A549 (cell line): ENCODE data around the gene SAAL1. TPM values are rescaled to one million over a fixed set of nuclear protein-coding genes. Genes with fewer than 3 reads are reported as not detected.
A peak's percentile ranks its signal among the peaks of the same experiment; 100 is the strongest.

ENCODE experiments used
- ATAC-seq, 2 experiments: fragments of 200-7000 bp in 1 of 2; fragments of >200 bp in 1 of 2; cut with Nextera tagmentation in 1 of 2; cut with Tn5 transposase in 1 of 2; 3 replicates each; pipeline versions ENCODE4 v1.8.0 to v1.9.1; 2018 to 2020; ENCODE audit warnings: mild to moderate bottlenecking in 1 of 2, moderate library complexity in 1 of 2
- CTCF ChIA-PET: fragments of 300-600 bp; sonication (Branson Sonifier 250); formaldehyde crosslinking; extraction: SDS; loops from one replicate; lab custom pipeline; 2021; ENCODE audit warnings: antibody characterized with exemption, inconsistent platforms; lab: Yijun Ruan, JAX
- POLR2A ChIA-PET: fragments of 350-600 bp; formaldehyde crosslinking; extraction: SDS; loops from one replicate; lab custom pipeline; 2021; ENCODE audit warnings: antibody characterized with exemption, inconsistent platforms; lab: Yijun Ruan, JAX
- DNase-seq, 2 experiments: peaks; one replicate each; pipeline versions ENCODE4 v3.0.0 to v3.0.0-alpha.2; 2011 to 2016; ENCODE audit warnings: low read depth in 1 of 2, low spot score in 1 of 2
- FAIRE-seq: peaks from 2 replicates; lab custom pipeline; 2011; peaks lifted over from hg19 to GRCh38; lab: Jason Lieb, UNC
- H3K27ac ChIP-seq, 2 experiments: fragments of >200 bp; sonication (Bioruptor Twin); formaldehyde crosslinking; 3 replicates each; pipeline ENCODE4 v1.5.1; 2016 to 2017
- H3K4me1 ChIP-seq: fragments of >200 bp; sonication (Bioruptor Twin); formaldehyde crosslinking; 3 replicates; pipeline ENCODE4 v1.6.1; 2016
- H3K4me2 ChIP-seq: fragments of >200 bp; sonication (Bioruptor Twin); formaldehyde crosslinking; 3 replicates; pipeline ENCODE4 v1.6.1; 2016
- H3K4me3 ChIP-seq: fragments of >200 bp; sonication (Bioruptor Twin); formaldehyde crosslinking; 3 replicates; pipeline ENCODE4 v1.5.1; 2016
- H3K9me3 ChIP-seq: fragments of >200 bp; sonication (Bioruptor Twin); formaldehyde crosslinking; 3 replicates; pipeline ENCODE4 v1.6.1; 2016
- BCL3 ChIP-seq: fragments of >200 bp; sonication (Bioruptor Twin); formaldehyde crosslinking; IDR thresholded peaks from 3 replicates; pipeline ENCODE4 v1.6.1; 2016
- CHD2 ChIP-seq: fragments of 150-350 bp; IDR thresholded peaks from 2 replicates; pipeline ENCODE4 v1.6.1; 2014; ENCODE audit warnings: low read length; ENCODE audit not compliant: partially characterized antibody
- CTCF ChIP-seq: fragments of >200 bp; sonication (Bioruptor Twin); formaldehyde crosslinking; IDR thresholded peaks from 3 replicates; pipeline ENCODE4 v1.5.1; 2016
- E2F6 ChIP-seq: IDR thresholded peaks from 2 replicates; pipeline ENCODE4 v1.6.1; 2012; ENCODE audit warnings: low read depth, borderline replicate concordance
- EHMT2 ChIP-seq: fragments of 200-600 bp; sonication (generic); IDR thresholded peaks from 2 replicates; pipeline ENCODE4 v1.6.1; 2016; ENCODE audit warnings: antibody characterized with exemption, low read depth, mild to moderate bottlenecking, moderate library complexity
- FOSB ChIP-seq: fragments of 250-450 bp; sonication (Bioruptor Pico); IDR thresholded peaks from 2 replicates; pipeline ENCODE4 v1.5.0; 2020; ENCODE audit warnings: mild to moderate bottlenecking, moderate library complexity
- FOSL2 ChIP-seq, 2 experiments: fragments of 450-650 bp in 1 of 2; fragments of >200 bp in 1 of 2; sonication (Bioruptor Twin) in 1 of 2; formaldehyde crosslinking; IDR thresholded peaks; 2 replicates each; pipeline versions ENCODE4 v1.5.0 to v1.6.1; 2016 to 2020; ENCODE audit warnings: mild to moderate bottlenecking in 1 of 2, moderate library complexity in 1 of 2
- HOXA7 ChIP-seq: fragments of 250-450 bp; sonication (Bioruptor Pico); IDR thresholded peaks from 2 replicates; pipeline ENCODE4 v1.5.0; 2020; ENCODE audit warnings: mild to moderate bottlenecking, moderate library complexity
- HOXB13 ChIP-seq: fragments of 250-450 bp; sonication (Bioruptor Pico); IDR thresholded peaks from 2 replicates; pipeline ENCODE4 v1.5.0; 2020; ENCODE audit warnings: low read depth, mild to moderate bottlenecking, moderate library complexity
- HOXB5 ChIP-seq: fragments of 250-450 bp; sonication (Bioruptor Pico); IDR thresholded peaks from 2 replicates; pipeline ENCODE4 v1.5.0; 2020; ENCODE audit warnings: mild to moderate bottlenecking, moderate library complexity
- PHF8 ChIP-seq: fragments of 200-600 bp; sonication (generic); IDR thresholded peaks from 2 replicates; pipeline ENCODE4 v1.6.1; 2016; ENCODE audit warnings: low read depth, mild to moderate bottlenecking, antibody characterized with exemption, moderate library complexity, borderline replicate concordance
- REST ChIP-seq: fragments of 200-600 bp; sonication (generic); IDR thresholded peaks from 2 replicates; pipeline ENCODE4 v1.6.1; 2016; ENCODE audit warnings: antibody characterized with exemption, mild to moderate bottlenecking, moderate library complexity
- RFX5 ChIP-seq: fragments of 450-650 bp; IDR thresholded peaks from 2 replicates; pipeline ENCODE4 v1.7.1; 2014; ENCODE audit warnings: antibody characterized with exemption, mild to moderate bottlenecking, moderate library complexity
- RNF2 ChIP-seq: fragments of 200-600 bp; sonication (generic); IDR thresholded peaks from 2 replicates; pipeline ENCODE4 v1.6.1; 2016; ENCODE audit warnings: low read depth, mild to moderate bottlenecking, antibody characterized with exemption, moderate library complexity, borderline replicate concordance
- SREBF2 ChIP-seq: fragments of 450-650 bp; IDR thresholded peaks from 2 replicates; pipeline ENCODE4 v1.6.1; 2014; ENCODE audit warnings: mild to moderate bottlenecking, moderate library complexity
- TP53 ChIP-seq: fragments of 250-450 bp; sonication (Bioruptor Pico); IDR thresholded peaks from 2 replicates; pipeline ENCODE4 v1.5.0; 2021; ENCODE audit warnings: mild to moderate bottlenecking, moderate library complexity
- ZFP36 ChIP-seq: fragments of 450-650 bp; IDR thresholded peaks from 2 replicates; pipeline ENCODE4 v1.6.1; 2014; ENCODE audit warnings: borderline replicate concordance; ENCODE audit not compliant: partially characterized antibody
- WGBS: methylation state at CpG from one replicate; pipeline ENCODE4 v1.1.6; 2017; ENCODE audit errors: missing lambda C conversion rate; 5-methylcytosine and 5-hydroxymethylcytosine counted together
- polyA plus RNA-seq, 4 experiments: library from polyadenylated mRNA; depleted of rRNA in 3 of 4; stranded (reverse); fragments of >200 nt; fragmentation: RNase III in 1 of 4; extraction: RNeasy Plus Mini Kit Qiagen cat#74134 plus additional on column Dnase treatment in 1 of 4; gene quantifications; 2 replicates in 3 of 4; 3 replicates in 1 of 4; pipeline ENCODE4 v1.2.3, GENCODE V29; 2011 to 2017

SAAL1 gene
- polyA plus RNA-seq, 2 of the 4 experiments (the other 2 are of a cell fraction) = 46.5 to 56.3 TPM

GRCh38 chr11:18111005-18111404 is 5.1 kb upstream of the SAAL1 start:
- Histone ChIP-seq H3K9me3 (no peaks in the 10 kb centered on the region), H3K27ac (no peak overlapping the region), H3K4me2 (no peak overlapping the region), H3K4me1 (no peaks in the 10 kb centered on the region; the same call in 2 of the 3 replicates), H3K4me3 (no peak overlapping the region)
- TF ChIP-seq REST = peak; percentile 79
- TF ChIP-seq RNF2 = no peak
- no peak for TF ChIP-seq PHF8
- TF ChIP-seq EHMT2 = 0 out of 2 replicates have a peak, but pooled peaks have one; percentile 30
- TF ChIP-seq RFX5 = no peak
- FAIRE-seq (no peak), DNase-seq (no peak), ATAC-seq (no peak)
- 2% methylated on average over 2 of the region's 2 CpGs for WGBS
- ChIA-PET POLR2A (no interaction called here), CTCF (interaction anchor here (0.8 to 1.6 kb wide), 5 partner anchors 15 to 967 kb away, joined by 3 to 5 read pairs (median 3); no protein-coding TSS in a partner anchor)

- DNase-seq = no peak
- no peak for FAIRE-seq
- POLR2A ChIA-PET = no interaction called here
- no peak overlapping the region for H3K4me2 ChIP-seq
- WGBS = 27% methylated on average over 3 of the region's 3 CpGs
- no peak for TF ChIP-seq CTCF
- no peak for TF ChIP-seq ZFP36
- H3K4me1 ChIP-seq = peaks cover 8% of the 10 kb centered on the region
- CTCF ChIA-PET = interaction anchor here (0.7 kb wide), 1 partner anchor 656 kb away, joined by 3 read pairs; no protein-coding TSS in a partner anchor
- no peak overlapping the region for H3K27ac ChIP-seq
- ATAC-seq = no peak
- no peaks in the 10 kb centered on the region for H3K9me3 ChIP-seq
- H3K4me3 ChIP-seq = no peak overlapping the region
These were observed 2.4 kb upstream of the SAAL1 start for GRCh38 chr11:18108254-18108653.

GRCh38 chr11:18106688-18107087 is 806 bp upstream of the SAAL1 start:
- POLR2A ChIA-PET = interaction anchor here (0.9 to 1.5 kb wide), 2 partner anchors 9 to 215 kb away, joined by 3 to 9 read pairs; partner anchors contain the start of genes GTF2H1 and HPS5
- DNase-seq = no peak
- TF ChIP-seq TP53 (CRISPR knock-in tag) (no peak), FOSL2 (IDR thresholded peaks at IDR 0.05) (no peak), FOSL2 (CRISPR knock-in tag; IDR thresholded peaks at IDR 0.05) (peak; percentile 52)
- ATAC-seq = no peak
- CTCF ChIA-PET = interaction anchor here (0.7 to 5.2 kb wide), 17 partner anchors 9 to 779 kb away, joined by 3 to 64 read pairs (median 3); no protein-coding TSS in a partner anchor
- WGBS = 61% methylated on average over 9 of the region's 9 CpGs
- Histone ChIP-seq H3K4me1 (peaks cover 8% of the 10 kb centered on the region), H3K9me3 (no peaks in the 10 kb centered on the region), H3K4me2 (peak overlapping the region; percentile 81), H3K27ac (no peak overlapping the region), H3K4me3 (no peak overlapping the region)
- no peak for FAIRE-seq

GRCh38 chr11:18105086-18105801 is 638 bp downstream of the SAAL1 start:
- Histone ChIP-seq H3K4me1 (peaks cover 8% of the 10 kb centered on the region), H3K27ac (peak overlapping the region; percentile 71 to 93), H3K9me3 (no peaks in the 10 kb centered on the region), H3K4me2 (peak overlapping the region; percentile 80), H3K4me3 (peak overlapping the region; percentile 90)
- ATAC-seq = peak in 1 of 2 experiments; percentile 34; a peak in 2 of 6 replicates
- CTCF ChIA-PET = interaction anchor here (0.7 to 5.2 kb wide), 16 partner anchors 8 to 780 kb away, joined by 3 to 64 read pairs (median 3); no protein-coding TSS in a partner anchor
- no peak for FAIRE-seq
- POLR2A ChIA-PET = interaction anchor here (0.9 kb wide), 3 partner anchors 7 to 91 kb away, joined by 3 to 4 read pairs (median 3); no protein-coding TSS in a partner anchor
- WGBS = 19% methylated on average over 29 of the region's 29 CpGs
- DNase-seq = peak in 1 of 2 experiments; percentile 6
- TF ChIP-seq CHD2 (no peak), HOXB13 (CRISPR knock-in tag) (no peak), FOSB (CRISPR knock-in tag) (no peak), HOXB5 (CRISPR knock-in tag) (no peak), E2F6 (no peak), BCL3 (no peak), HOXA7 (CRISPR knock-in tag) (no peak), SREBF2 (no peak)
